ENCODE measurements around the gene ZFAND2A.

DNA sequence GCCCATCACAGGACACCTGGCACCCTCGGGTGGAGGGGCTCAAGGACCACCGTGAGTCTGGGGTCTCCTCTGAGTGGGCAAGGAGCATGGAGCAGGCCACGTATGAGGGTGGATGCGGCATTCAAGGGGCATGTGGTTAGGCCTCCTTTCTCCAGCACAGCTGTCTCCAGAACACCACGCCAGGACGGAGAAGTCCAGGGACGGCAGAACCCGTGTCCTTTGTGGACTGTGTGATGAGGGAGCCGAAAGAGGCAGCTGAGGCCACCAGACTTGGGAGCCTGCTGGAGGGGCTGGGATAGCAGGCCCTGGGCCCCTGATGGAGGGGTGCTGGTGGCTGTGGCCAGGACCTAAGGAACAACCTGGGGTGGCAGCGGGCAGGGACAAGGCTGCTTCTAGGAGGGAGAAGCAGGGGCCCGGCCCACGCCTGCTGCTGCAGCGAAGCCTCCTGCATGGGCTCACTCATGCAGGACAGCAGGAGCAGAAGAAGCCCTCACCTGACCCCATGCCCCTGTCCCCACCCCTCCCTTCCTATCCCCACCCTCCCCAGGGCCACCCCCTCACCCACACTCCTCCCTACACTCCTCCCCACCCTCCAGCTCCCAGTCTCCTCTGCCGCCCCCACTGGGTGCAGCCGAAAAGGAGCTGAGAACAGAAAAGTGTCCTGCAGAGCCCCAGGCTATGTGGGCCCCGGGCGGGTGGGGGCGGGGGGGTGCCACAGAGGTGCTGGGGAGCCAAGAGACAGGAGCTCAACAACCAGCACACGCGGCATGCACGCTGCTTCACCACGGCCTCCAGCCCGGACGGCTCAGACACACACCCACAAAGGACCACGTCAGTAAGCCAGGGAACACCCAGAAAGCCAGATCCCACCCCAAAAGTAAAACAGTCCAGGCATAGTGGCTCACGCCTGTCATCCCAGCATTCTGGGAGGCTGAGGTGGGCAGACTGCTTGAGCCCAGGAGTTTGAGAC is 29.7 kb downstream of the ZFAND2A start:
- TF ChIP-seq ZNF335 (tag by site-specific recombination; conservative IDR thresholded peaks at IDR 0.05) (no peak), BCL11A (tag by site-specific recombination; IDR thresholded peaks at IDR 0.05; ENCODE audit: low read depth) (no peak), CTCF (tag by site-specific recombination; IDR thresholded peaks at IDR 0.05) (no peak), ZFP37 (tag by site-specific recombination; IDR thresholded peaks at IDR 0.05) (no peak), ZNF324 (tag by site-specific recombination; IDR thresholded peaks at IDR 0.05) (no peak), RBAK (tag by site-specific recombination; IDR thresholded peaks at IDR 0.05) (no peak), ZNF341 (tag by site-specific recombination; IDR thresholded peaks at IDR 0.05; ENCODE audit: low read depth) (no peak)
- TF ChIP-seq, protein P1, sequence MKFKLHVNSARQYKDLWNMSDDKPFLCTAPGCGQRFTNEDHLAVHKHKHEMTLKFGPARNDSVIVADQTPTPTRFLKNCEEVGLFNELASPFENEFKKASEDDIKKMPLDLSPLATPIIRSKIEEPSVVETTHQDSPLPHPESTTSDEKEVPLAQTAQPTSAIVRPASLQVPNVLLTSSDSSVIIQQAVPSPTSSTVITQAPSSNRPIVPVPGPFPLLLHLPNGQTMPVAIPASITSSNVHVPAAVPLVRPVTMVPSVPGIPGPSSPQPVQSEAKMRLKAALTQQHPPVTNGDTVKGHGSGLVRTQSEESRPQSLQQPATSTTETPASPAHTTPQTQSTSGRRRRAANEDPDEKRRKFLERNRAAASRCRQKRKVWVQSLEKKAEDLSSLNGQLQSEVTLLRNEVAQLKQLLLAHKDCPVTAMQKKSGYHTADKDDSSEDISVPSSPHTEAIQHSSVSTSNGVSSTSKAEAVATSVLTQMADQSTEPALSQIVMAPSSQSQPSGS (tag by site-specific recombination; IDR thresholded peaks at IDR 0.05; ENCODE audit: low read depth), result no peak
- TF ChIP-seq, protein P2, sequence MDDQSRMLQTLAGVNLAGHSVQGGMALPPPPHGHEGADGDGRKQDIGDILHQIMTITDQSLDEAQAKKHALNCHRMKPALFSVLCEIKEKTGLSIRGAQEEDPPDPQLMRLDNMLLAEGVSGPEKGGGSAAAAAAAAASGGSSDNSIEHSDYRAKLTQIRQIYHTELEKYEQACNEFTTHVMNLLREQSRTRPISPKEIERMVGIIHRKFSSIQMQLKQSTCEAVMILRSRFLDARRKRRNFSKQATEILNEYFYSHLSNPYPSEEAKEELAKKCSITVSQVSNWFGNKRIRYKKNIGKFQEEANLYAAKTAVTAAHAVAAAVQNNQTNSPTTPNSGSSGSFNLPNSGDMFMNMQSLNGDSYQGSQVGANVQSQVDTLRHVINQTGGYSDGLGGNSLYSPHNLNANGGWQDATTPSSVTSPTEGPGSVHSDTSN (CRISPR knock-in tag; IDR thresholded peaks at IDR 0.05), result no peak
